ENCODE results near the gene BHLHA9.

BHLHA9 gene

GRCh38 chr17:1256699-1257098, 13.5 kb upstream of the BHLHA9 start:
- no peak for DNase-seq

- peak; percentile 9 for DNase-seq
Observed at GRCh38 chr17:1260086-1260769, 10.0 kb upstream of the BHLHA9 start.

- DNase-seq: no peak
Observed at GRCh38 chr17:1260770-1261161, 9.5 kb upstream of the BHLHA9 start.

- no peak for DNase-seq
Observed at GRCh38 chr17:1264196-1264595, 6.0 kb upstream of the BHLHA9 start.

- peak; percentile 22 for DNase-seq
Observed at GRCh38 chr17:1267471-1267943, 2.7 kb upstream of the BHLHA9 start.

GRCh38 chr17:1271030-1271423, 783 bp downstream of the BHLHA9 start:
- no peak for DNase-seq

- no peak for DNase-seq
Observed at GRCh38 chr17:1271441-1271840, 1.2 kb downstream of the BHLHA9 start.

GRCh38 chr17:1272701-1273100, 2.5 kb downstream of the BHLHA9 start:
- no peak for DNase-seq

GRCh38 chr17:1273492-1274244, 3.4 kb downstream of the BHLHA9 start:
- no peak for DNase-seq

- no peak for DNase-seq
Observed at GRCh38 chr17:1274245-1274608, 4.0 kb downstream of the BHLHA9 start.

GRCh38 chr17:1275205-1275961, 5.1 kb downstream of the BHLHA9 start:
- no peak for DNase-seq

- peak; percentile 33 for DNase-seq
Observed at GRCh38 chr17:1275962-1276736, 5.9 kb downstream of the BHLHA9 start.

GRCh38 chr17:1280652-1281051, 10.4 kb downstream of the BHLHA9 start:
- no peak for DNase-seq

GRCh38 chr17:1286379-1287106, 16.3 kb downstream of the BHLHA9 start:
- no peak for DNase-seq

- DNase-seq: no peak
Observed at GRCh38 chr17:1289695-1290094, 19.5 kb downstream of the BHLHA9 start.

GRCh38 chr17:1290676-1291075, 20.4 kb downstream of the BHLHA9 start:
- no peak for DNase-seq

- no peak for DNase-seq
Observed at GRCh38 chr17:1294157-1294717, 24.0 kb downstream of the BHLHA9 start.

- DNase-seq: no peak
Observed at GRCh38 chr17:1298606-1299005, 28.4 kb downstream of the BHLHA9 start.

- DNase-seq: no peak
Observed at GRCh38 chr17:1299552-1300370, 29.5 kb downstream of the BHLHA9 start.

- no peak for DNase-seq
Observed at GRCh38 chr17:1300371-1300905, 30.2 kb downstream of the BHLHA9 start.

GRCh38 chr17:1301546-1301945, 31.3 kb downstream of the BHLHA9 start:
- no peak for DNase-seq

Data from NCI-H1694 treated with DMSO at 0.1 percent for 48 hours (cell line).